GM18505 (cell line): ENCODE measurements around the gene PLA2G3.
"Not testable (repeated sequence)": the region's sequence is repeated elsewhere in the genome, so short reads cannot be mapped to it uniquely, and the experiment has no call there.

Experiments
- ATAC-seq: cut with Tn5 transposase; IDR thresholded peaks from one replicate; pipeline ENCODE4 v1.9.1; 2021; ENCODE audit not compliant: unreplicated experiment
- POLR2A ChIP-seq: IDR thresholded peaks from 4 replicates; pipeline ENCODE4 v1.6.1; 2011; ENCODE audit warnings: borderline replicate concordance; ENCODE audit not compliant: insufficient read depth, insufficient read length; ENCODE audit errors: extremely low read depth

The PLA2G3 gene, protein sequence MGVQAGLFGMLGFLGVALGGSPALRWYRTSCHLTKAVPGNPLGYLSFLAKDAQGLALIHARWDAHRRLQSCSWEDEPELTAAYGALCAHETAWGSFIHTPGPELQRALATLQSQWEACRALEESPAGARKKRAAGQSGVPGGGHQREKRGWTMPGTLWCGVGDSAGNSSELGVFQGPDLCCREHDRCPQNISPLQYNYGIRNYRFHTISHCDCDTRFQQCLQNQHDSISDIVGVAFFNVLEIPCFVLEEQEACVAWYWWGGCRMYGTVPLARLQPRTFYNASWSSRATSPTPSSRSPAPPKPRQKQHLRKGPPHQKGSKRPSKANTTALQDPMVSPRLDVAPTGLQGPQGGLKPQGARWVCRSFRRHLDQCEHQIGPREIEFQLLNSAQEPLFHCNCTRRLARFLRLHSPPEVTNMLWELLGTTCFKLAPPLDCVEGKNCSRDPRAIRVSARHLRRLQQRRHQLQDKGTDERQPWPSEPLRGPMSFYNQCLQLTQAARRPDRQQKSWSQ

GRCh38 chr22:31139866-31140716 lies at the start of gene PLA2G3:
TSS of gene PLA2G3 (minus strand) at chr22:31140508. CDS start at chr22:31140354, 154 bp downstream.
- TF ChIP-seq POLR2A: no peak
- no peak for ATAC-seq

DNA sequence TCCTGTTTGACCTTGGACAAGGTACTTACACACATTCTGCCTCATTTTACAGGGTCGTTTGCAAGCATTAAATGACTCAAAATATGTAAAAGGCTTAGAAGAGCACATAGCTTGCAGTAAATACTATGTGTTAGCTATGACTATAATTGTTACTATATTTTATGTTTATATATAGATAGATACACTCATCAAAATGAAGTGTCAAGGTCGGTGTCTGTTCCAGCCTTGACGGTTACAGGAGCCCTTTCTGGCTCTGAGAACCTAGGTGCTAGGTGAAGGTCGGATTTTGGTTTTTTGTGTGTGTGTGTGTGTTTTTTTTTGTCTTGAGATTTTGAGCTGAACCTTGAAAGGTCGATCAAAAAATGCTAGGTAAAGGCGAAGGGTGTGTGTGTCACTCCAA lies 47.3 kb upstream of the PLA2G3 start:
- ATAC-seq: no peak
- TF ChIP-seq POLR2A: no peak

DNA sequence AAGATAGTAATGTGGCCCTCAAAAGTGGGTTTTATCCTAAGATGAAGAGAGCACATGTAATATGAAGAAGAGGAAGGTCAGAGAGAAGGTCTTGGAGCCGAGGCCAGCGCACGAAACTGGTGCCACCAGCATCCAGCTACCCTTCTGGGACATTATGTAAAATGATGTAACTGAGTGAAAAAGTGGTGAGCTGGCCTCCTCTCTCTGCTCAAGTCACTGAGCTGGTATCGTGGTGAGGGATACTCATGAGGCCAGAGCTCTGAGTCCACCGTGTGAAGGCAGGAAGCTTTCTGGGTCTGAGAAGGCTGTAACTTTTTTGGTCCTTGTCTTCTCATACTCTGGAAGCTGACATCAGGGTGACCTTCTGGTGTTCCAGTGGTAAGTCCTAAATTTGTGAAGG lies 44.7 kb upstream of the PLA2G3 start:
- no peak for ATAC-seq
- no peak for TF ChIP-seq POLR2A

DNA sequence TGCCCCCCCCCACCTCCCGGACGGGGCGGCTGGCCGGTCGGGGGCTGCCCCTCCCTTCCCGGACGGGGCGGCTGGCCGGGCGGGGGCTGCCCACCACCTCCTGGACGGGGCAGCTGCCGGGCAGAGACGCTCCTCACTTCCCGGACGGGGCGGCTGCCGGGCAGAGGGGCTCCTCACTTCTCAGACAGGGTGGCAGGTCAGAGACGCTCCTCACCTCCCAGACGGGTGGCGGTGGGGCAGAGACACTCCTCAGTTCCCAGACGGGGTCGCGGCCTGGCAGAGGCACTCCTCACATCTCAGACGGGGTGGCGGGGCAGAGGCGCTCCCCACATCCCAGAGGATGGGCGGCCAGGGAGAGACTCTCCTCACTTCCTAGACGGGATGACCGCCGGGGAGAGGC lies 43.7 kb upstream of the PLA2G3 start:
- no peak for ATAC-seq
- no peak for TF ChIP-seq POLR2A

GRCh38 chr22:31179345-31179744 lies 39.0 kb upstream of the PLA2G3 start:
- ATAC-seq: no peak
- no peak for TF ChIP-seq POLR2A

- no peak for TF ChIP-seq POLR2A
- ATAC-seq: no peak
These were observed 38.6 kb upstream of the PLA2G3 start for GRCh38 chr22:31178859-31179258.

- no peak for ATAC-seq
- TF ChIP-seq POLR2A: no peak
These were observed 37.3 kb upstream of the PLA2G3 start for GRCh38 chr22:31177420-31178162.

DNA sequence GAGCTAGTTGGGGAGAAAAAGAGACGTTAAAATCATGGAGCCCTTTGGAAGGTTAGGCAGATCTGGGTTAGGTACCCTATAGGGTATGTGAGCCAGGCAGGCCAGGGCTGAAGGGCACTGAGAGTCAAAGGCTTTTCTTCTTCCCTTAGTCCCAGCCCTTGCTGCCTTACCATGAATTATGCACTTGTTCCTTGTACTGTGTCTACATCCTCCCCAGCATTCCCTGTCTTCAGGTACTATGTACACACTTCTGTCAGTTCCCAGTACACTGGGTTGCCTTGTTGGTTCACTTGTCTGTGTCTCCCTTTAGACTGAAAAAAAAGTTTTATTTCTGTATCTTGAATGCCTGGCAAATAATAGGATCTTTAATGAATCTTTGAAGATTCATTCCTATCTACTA lies 36.6 kb upstream of the PLA2G3 start:
- no peak for TF ChIP-seq POLR2A

GRCh38 chr22:31173386-31174145 lies 33.3 kb upstream of the PLA2G3 start:
- no peak for TF ChIP-seq POLR2A
- ATAC-seq: no peak

More for the DNA sequence above, 36.6 kb upstream of the PLA2G3 start:
- ATAC-seq: no peak

- not testable (repeated sequence) for ATAC-seq
These were observed 31.4 kb upstream of the PLA2G3 start for GRCh38 chr22:31171734-31172133.

DNA sequence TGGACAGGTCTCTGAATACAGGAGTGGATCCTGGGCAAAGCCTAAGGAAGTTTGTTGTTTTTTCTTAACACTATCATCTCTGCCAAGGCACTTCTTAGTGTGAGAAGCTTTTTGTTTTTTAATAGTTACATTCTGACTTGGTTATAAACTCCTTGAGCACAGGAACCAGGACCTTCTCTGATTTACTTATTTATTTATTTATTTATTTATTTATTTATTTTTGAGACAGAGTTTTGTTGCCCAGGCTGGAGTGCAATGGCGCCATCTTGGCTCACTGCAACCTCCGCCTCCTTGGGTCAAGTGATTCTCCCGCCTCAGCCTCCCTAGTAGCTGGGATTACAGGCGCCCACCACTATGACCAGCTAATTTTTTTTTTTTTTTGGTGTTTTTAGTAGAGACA lies 30.7 kb upstream of the PLA2G3 start:
- TF ChIP-seq POLR2A: no peak
- ATAC-seq: no peak

DNA sequence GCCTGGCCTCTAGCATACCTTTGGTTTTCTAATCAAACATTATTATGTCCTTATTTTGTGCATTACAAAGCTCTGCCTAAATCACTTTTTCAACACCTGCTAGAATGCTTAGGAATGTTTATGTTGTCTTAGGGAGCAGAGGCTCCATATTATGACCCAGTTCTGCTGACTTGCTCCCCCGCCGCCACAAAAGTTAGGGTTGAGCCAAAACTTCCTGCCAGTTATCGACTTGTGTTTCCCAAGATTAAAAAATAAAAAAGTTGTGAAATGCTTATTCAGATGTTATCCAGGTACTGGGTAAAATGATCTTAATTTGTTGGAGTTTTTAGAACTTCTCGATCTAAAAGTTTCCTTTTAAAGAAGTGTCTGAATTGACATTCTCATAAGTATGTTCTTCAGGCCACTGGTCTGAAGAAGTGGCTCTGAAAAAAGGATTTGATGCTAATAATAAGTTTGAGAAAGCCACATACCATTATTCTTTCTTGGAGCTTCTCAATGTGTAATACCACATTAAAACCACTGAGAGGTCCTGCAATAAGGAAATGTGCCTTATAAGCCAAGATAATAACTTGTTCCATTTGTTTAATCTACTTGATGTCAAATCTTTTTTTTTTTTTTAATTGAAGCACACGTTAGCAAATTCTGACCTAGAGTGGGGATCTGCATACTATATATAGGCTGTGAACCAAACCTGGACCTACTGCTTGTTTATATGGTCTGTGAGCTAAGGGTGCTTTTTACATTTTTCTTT lies 21.9 kb upstream of the PLA2G3 start:
- TF ChIP-seq POLR2A: no peak

DNA sequence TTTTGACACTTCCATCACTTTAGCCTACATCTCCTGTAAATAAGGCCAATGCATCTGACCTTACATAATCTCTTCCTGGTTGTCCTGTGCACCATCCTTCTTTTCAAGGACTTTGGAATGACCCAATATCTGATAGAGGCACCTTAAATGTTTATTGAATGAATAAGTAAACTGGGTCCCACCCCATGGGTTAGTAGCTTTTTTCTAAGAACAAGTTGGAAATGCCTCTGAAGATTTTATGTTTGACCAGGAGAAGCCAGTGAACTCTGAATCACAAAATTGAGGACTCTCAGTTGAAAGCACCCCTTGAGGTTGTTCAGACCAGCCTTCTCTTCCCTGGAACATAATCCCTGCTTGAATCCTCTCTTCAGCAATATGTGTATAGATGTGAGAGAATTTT lies 21.1 kb upstream of the PLA2G3 start:
- no peak for TF ChIP-seq POLR2A
- no peak for ATAC-seq

More for the DNA sequence above, 21.9 kb upstream of the PLA2G3 start:
- ATAC-seq: no peak
